Measurements from ENCODE around the gene GNB5. TPM values are rescaled to one million over a fixed set of nuclear protein-coding genes. Genes with fewer than 3 reads are reported as not detected.

The GNB5 gene
- polyA plus RNA-seq, 1 donor from 2014 or later = 89.6 TPM

DNA sequence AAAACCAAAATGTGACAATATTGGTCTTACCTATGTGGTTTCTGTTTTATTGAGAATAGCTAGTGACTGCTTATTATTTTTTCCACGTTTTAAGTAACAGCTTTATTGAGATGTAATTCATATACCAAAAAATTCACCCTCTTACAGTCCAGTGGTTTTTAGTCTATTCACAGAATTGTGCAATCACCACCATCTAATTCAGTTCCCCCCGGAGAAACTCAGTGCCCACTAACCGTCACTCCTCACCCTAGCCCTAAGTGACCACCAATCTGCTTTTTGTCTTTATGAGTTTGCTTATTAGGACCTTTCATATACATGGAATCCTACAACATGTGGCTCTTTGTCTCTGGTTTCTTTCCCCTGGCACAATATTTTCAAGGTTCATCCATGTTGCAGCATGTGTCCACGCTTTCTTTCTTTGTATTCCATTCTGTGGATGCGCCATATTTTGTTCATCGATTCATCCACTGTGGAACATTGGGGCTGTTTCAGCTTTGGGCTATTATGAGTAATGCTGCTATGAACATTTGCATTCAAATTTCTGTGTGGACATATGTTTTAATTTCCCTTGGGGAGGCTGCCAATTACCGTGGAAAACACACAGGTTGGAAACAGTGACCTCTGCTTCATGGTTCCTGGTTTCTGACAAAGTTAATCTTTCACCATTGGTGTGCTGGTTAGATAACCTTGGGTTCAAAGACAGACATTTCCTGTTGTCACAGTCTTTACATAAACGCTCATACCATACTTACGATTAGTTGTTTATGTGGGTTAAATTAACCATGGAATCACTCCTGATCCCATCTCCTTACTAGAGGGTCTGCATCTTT is 75.4 kb downstream of the GNB5 start:
- no peak for TF ChIP-seq MXI1 (conservative IDR thresholded peaks at IDR 0.05; ENCODE audit: poor library complexity, severe bottlenecking)
- no peak for TF ChIP-seq TAF1 (IDR thresholded peaks at IDR 0.05; ENCODE audit: low read depth)
- no peak for TF ChIP-seq EP300 (conservative IDR thresholded peaks at IDR 0.05; ENCODE audit: poor library complexity, severe bottlenecking)
- no peak for TF ChIP-seq RAD21 (conservative IDR thresholded peaks at IDR 0.05)
- TF ChIP-seq, protein P1, sequence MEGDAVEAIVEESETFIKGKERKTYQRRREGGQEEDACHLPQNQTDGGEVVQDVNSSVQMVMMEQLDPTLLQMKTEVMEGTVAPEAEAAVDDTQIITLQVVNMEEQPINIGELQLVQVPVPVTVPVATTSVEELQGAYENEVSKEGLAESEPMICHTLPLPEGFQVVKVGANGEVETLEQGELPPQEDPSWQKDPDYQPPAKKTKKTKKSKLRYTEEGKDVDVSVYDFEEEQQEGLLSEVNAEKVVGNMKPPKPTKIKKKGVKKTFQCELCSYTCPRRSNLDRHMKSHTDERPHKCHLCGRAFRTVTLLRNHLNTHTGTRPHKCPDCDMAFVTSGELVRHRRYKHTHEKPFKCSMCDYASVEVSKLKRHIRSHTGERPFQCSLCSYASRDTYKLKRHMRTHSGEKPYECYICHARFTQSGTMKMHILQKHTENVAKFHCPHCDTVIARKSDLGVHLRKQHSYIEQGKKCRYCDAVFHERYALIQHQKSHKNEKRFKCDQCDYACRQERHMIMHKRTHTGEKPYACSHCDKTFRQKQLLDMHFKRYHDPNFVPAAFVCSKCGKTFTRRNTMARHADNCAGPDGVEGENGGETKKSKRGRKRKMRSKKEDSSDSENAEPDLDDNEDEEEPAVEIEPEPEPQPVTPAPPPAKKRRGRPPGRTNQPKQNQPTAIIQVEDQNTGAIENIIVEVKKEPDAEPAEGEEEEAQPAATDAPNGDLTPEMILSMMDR (IDR thresholded peaks at IDR 0.05; ENCODE audit: poor library complexity, severe bottlenecking) = no peak
- no peak for TF ChIP-seq SMC3 (conservative IDR thresholded peaks at IDR 0.05; ENCODE audit: poor library complexity)
- TF ChIP-seq, protein P2, sequence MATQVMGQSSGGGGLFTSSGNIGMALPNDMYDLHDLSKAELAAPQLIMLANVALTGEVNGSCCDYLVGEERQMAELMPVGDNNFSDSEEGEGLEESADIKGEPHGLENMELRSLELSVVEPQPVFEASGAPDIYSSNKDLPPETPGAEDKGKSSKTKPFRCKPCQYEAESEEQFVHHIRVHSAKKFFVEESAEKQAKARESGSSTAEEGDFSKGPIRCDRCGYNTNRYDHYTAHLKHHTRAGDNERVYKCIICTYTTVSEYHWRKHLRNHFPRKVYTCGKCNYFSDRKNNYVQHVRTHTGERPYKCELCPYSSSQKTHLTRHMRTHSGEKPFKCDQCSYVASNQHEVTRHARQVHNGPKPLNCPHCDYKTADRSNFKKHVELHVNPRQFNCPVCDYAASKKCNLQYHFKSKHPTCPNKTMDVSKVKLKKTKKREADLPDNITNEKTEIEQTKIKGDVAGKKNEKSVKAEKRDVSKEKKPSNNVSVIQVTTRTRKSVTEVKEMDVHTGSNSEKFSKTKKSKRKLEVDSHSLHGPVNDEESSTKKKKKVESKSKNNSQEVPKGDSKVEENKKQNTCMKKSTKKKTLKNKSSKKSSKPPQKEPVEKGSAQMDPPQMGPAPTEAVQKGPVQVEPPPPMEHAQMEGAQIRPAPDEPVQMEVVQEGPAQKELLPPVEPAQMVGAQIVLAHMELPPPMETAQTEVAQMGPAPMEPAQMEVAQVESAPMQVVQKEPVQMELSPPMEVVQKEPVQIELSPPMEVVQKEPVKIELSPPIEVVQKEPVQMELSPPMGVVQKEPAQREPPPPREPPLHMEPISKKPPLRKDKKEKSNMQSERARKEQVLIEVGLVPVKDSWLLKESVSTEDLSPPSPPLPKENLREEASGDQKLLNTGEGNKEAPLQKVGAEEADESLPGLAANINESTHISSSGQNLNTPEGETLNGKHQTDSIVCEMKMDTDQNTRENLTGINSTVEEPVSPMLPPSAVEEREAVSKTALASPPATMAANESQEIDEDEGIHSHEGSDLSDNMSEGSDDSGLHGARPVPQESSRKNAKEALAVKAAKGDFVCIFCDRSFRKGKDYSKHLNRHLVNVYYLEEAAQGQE (IDR thresholded peaks at IDR 0.05; ENCODE audit: borderline replicate concordance) = no peak
- TF ChIP-seq POLR2AphosphoS5 (IDR thresholded peaks at IDR 0.05) = no peak
- no peak for TF ChIP-seq EZH2 (IDR thresholded peaks at IDR 0.05; ENCODE audit: borderline replicate concordance, insufficient read depth, low read length, poor library complexity, severe bottlenecking)
- no peak overlapping the region for H3K27ac ChIP-seq (ENCODE audit: low read length)

DNA sequence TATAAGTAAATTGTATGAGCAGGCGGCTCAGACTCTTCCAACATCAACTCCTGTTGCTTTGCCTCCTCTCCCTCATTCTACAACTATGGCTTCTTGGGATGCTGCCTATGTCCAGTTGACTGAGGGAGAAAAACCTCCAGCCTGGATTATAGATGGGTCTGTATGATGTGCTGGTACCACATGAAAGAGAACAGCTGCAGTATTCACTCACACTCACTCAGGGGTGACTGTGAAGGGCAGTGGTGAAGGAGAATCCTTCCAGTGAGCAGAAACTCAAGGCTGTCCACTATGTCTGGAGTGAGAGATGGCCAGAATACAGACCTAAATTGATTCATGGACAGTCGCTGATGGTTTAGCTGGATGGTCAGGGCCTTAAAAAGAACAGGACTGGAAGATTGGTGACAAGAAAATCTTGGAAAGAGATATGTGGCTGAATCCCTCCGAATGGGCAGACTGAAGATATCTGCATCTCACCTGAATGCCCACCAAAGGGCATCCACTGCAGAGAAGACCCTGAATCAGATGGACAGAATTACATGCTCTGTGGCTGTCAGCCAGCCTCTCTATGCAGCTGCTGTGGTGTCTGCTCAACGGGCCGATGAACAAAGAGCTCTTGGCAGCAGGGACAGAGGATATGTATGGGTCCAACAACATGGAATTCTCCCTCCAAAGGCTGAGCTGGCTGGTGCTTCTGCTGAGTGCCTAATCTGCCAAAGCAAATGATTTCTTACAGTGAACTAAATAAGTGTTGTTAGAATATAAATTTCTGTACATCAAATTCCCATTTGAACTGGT is 76.7 kb downstream of the GNB5 start:
- H3K27ac ChIP-seq (ENCODE audit: low read length) = no peak overlapping the region
- H3K4me3 ChIP-seq (ENCODE audit: low read length) = no peak overlapping the region

More for the DNA sequence above, 75.4 kb downstream of the GNB5 start:
- H3K4me3 ChIP-seq (ENCODE audit: low read length) = no peak overlapping the region
- no peaks in the 10 kb centered on the region for H3K79me2 ChIP-seq (replicated peaks; ENCODE audit: insufficient read depth, low read length)
- H3K36me3 ChIP-seq (ENCODE audit: insufficient read depth, low read length) = peaks cover under 1% of the 10 kb centered on the region
- H2AFZ ChIP-seq (ENCODE audit: low read depth, low read length) = no peak overlapping the region
- H4K20me1 ChIP-seq (ENCODE audit: insufficient read depth) = no peaks in the 10 kb centered on the region
- no peaks in the 10 kb centered on the region for H3K27me3 ChIP-seq (ENCODE audit: insufficient read depth, low read depth, low read length)
- H3K4me2 ChIP-seq (ENCODE audit: low read length) = no peak overlapping the region
- no peak overlapping the region for H3K9ac ChIP-seq (ENCODE audit: low read length)
- H3K9me2 ChIP-seq (ENCODE audit: insufficient read depth, low read length) = no peaks in the 10 kb centered on the region
- no peaks in the 10 kb centered on the region for H3K9me3 ChIP-seq (ENCODE audit: low read length)
- no peaks in the 10 kb centered on the region for H3F3A ChIP-seq (ENCODE audit: insufficient read depth, low read length, poor library complexity, severe bottlenecking)

More for the DNA sequence above, 76.7 kb downstream of the GNB5 start:
- H3K9me2 ChIP-seq (ENCODE audit: insufficient read depth, low read length) = no peaks in the 10 kb centered on the region
- no peaks in the 10 kb centered on the region for H3F3A ChIP-seq (ENCODE audit: insufficient read depth, low read length, poor library complexity, severe bottlenecking)
- H4K20me1 ChIP-seq (ENCODE audit: insufficient read depth) = no peaks in the 10 kb centered on the region
- H2AFZ ChIP-seq (ENCODE audit: low read depth, low read length) = no peak overlapping the region
- no peak overlapping the region for H3K4me2 ChIP-seq (ENCODE audit: low read length)
- no peak overlapping the region for H3K9ac ChIP-seq (ENCODE audit: low read length)
- no peaks in the 10 kb centered on the region for H3K9me3 ChIP-seq (ENCODE audit: low read length)
- H3K27me3 ChIP-seq (ENCODE audit: insufficient read depth, low read depth, low read length) = no peaks in the 10 kb centered on the region
- TF ChIP-seq TAF1 (IDR thresholded peaks at IDR 0.05; ENCODE audit: low read depth) = no peak
- TF ChIP-seq, protein P1 (IDR thresholded peaks at IDR 0.05; ENCODE audit: poor library complexity, severe bottlenecking) = no peak
- TF ChIP-seq MXI1 (conservative IDR thresholded peaks at IDR 0.05; ENCODE audit: poor library complexity, severe bottlenecking) = no peak
- no peak for TF ChIP-seq EP300 (conservative IDR thresholded peaks at IDR 0.05; ENCODE audit: poor library complexity, severe bottlenecking)
- TF ChIP-seq, protein P2 (IDR thresholded peaks at IDR 0.05; ENCODE audit: borderline replicate concordance) = no peak
- TF ChIP-seq RAD21 (conservative IDR thresholded peaks at IDR 0.05) = no peak
- no peak for TF ChIP-seq SMC3 (conservative IDR thresholded peaks at IDR 0.05; ENCODE audit: poor library complexity)
- no peak for TF ChIP-seq EZH2 (IDR thresholded peaks at IDR 0.05; ENCODE audit: borderline replicate concordance, insufficient read depth, low read length, poor library complexity, severe bottlenecking)
- no peaks in the 10 kb centered on the region for H3K79me2 ChIP-seq (replicated peaks; ENCODE audit: insufficient read depth, low read length)
- H3K36me3 ChIP-seq (ENCODE audit: insufficient read depth, low read length) = no peaks in the 10 kb centered on the region

Data from neural cell (in vitro differentiated cells).